ENCODE results near the gene ARL15. TPM values are rescaled to one million over a fixed set of nuclear protein-coding genes. Genes with fewer than 3 reads are reported as not detected.

Gene ARL15
- total and polyA plus RNA-seq, 2 of the 8 experiments (the other 6 are each of a cell fraction or from before 2014, with no cell fraction given): 9.9 to 21.2 TPM

- TF ChIP-seq CBX5 (IDR thresholded peaks at IDR 0.05; ENCODE audit: low read depth, low read length) (no peak), JUND (IDR thresholded peaks at IDR 0.05; ENCODE audit: low read length) (no peak), CTBP2 (IDR thresholded peaks at IDR 0.05; ENCODE audit: borderline replicate concordance, insufficient read depth, insufficient read length, low read length) (no peak), RAD21 (IDR thresholded peaks at IDR 0.05 in 1 of 2, conservative IDR thresholded peaks at IDR 0.05 in 1 of 2; ENCODE audit: low read depth in 2 of 2, low read length in 2 of 2) (no peak)
Observed at GRCh38 chr5:53984971-53985370, 325.4 kb downstream of the ARL15 start (continued).

All from H1 (cell line).